PC-3 (cell line): ENCODE data around the gene IFT43.

ENCODE experiments used
- EZH2 ChIP-seq: fragments of 300-600 bp; sonication (generic); IDR thresholded peaks from one replicate; pipeline ENCODE4 v1.6.1; 2017; ENCODE audit warnings: antibody characterized with exemption, mild to moderate bottlenecking, low read length; ENCODE audit not compliant: unreplicated experiment
- EZH2phosphoT487 ChIP-seq: fragments of 300-600 bp; sonication (generic); IDR thresholded peaks from 2 replicates; pipeline ENCODE4 v1.6.1; 2018; ENCODE audit warnings: mild to moderate bottlenecking, antibody characterized with exemption, low read length, borderline replicate concordance
- TF ChIP-seq, protein P1 (sequence below): fragments of 300-600 bp; sonication (generic); conservative IDR thresholded peaks from 2 replicates; pipeline ENCODE4 v1.5.1; 2017; ENCODE audit warnings: antibody characterized with exemption, low read depth, mild to moderate bottlenecking, low read length

DNA sequence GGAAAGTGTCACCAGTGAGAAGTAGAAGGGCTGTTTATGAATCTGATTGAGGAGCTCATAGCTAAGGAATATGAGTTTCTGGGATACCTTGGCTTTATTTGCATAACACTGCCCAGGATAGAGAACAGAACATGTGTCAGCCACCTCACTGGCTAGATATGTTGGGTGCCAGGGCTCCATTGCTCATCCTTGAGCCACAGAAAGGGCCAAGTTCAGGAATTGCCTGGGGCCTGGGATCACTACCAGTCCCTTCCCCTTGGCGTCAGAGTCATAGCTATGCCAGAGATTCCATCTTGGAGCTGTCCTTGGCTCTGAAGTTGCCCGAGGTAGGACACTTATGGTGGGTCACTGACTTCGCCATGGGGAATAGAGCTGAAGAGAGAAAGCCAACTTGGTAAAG lies 49.0 kb downstream of the IFT43 start:
- TF ChIP-seq EZH2, result no peak
- TF ChIP-seq, protein P1, sequence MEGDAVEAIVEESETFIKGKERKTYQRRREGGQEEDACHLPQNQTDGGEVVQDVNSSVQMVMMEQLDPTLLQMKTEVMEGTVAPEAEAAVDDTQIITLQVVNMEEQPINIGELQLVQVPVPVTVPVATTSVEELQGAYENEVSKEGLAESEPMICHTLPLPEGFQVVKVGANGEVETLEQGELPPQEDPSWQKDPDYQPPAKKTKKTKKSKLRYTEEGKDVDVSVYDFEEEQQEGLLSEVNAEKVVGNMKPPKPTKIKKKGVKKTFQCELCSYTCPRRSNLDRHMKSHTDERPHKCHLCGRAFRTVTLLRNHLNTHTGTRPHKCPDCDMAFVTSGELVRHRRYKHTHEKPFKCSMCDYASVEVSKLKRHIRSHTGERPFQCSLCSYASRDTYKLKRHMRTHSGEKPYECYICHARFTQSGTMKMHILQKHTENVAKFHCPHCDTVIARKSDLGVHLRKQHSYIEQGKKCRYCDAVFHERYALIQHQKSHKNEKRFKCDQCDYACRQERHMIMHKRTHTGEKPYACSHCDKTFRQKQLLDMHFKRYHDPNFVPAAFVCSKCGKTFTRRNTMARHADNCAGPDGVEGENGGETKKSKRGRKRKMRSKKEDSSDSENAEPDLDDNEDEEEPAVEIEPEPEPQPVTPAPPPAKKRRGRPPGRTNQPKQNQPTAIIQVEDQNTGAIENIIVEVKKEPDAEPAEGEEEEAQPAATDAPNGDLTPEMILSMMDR, result no peak
- no peak for TF ChIP-seq EZH2phosphoT487
